ENCODE measurements around the gene SLC12A6. TPM values are rescaled to one million over a fixed set of nuclear protein-coding genes. Genes with fewer than 3 reads are reported as not detected.
A peak's percentile ranks its signal among the peaks of the same experiment; 100 is the strongest.

The SLC12A6 gene
- total and polyA plus RNA-seq, 2 of the 13 experiments (the other 11 are each of a cell fraction or from before 2014, with no cell fraction given) = 15.2 to 30.1 TPM

GRCh38 chr15:34209421-34210282 is 127.9 kb downstream of the SLC12A6 start, which contains the start of gene KATNBL1 (continued):
- no peak; the same call in none of the 2 replicates for TF ChIP-seq ZSCAN21 (CRISPR knock-in tag; IDR thresholded peaks at IDR 0.05; ENCODE audit: borderline replicate concordance)
- no peak for TF ChIP-seq SAFB2 (CRISPR knock-in tag; IDR thresholded peaks at IDR 0.05; ENCODE audit: borderline replicate concordance, low read depth)
- TF ChIP-seq ZNF414 (CRISPR knock-in tag; IDR thresholded peaks at IDR 0.05) = peak; percentile 48; the same call in 1 of the 2 replicates
- peak; percentile 37; the same call in 1 of the 2 replicates for TF ChIP-seq KDM5A (IDR thresholded peaks at IDR 0.05; ENCODE audit: borderline replicate concordance, low read length)
- no peak for TF ChIP-seq ZNF564 (CRISPR knock-in tag; IDR thresholded peaks at IDR 0.05)
- TF ChIP-seq HNRNPH1 (optimal IDR thresholded peaks at IDR 0.05; ENCODE audit: low read depth, low read length) = no peak
- TF ChIP-seq, protein P1, sequence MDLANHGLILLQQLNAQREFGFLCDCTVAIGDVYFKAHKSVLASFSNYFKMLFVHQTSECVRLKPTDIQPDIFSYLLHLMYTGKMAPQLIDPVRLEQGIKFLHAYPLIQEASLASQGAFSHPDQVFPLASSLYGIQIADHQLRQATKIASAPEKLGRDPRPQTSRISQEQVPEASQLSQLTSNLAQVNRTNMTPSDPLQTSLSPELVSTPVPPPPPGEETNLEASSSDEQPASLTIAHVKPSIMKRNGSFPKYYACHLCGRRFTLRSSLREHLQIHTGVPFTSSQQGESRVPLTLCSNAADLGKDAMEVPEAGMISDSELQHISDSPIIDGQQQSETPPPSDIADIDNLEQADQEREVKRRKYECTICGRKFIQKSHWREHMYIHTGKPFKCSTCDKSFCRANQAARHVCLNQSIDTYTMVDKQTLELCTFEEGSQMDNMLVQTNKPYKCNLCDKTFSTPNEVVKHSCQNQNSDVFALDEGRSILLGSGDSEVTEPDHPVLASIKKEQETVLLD (CRISPR knock-in tag; IDR thresholded peaks at IDR 0.05; ENCODE audit: low read depth) = no peak
- TF ChIP-seq PRDM10 (CRISPR knock-in tag; IDR thresholded peaks at IDR 0.05; ENCODE audit: low read depth) = no peak; the same call in 1 of the 2 replicates
- TF ChIP-seq HIC2 (CRISPR knock-in tag; IDR thresholded peaks at IDR 0.05; ENCODE audit: low read depth) = no peak
- peak; percentile 75 for TF ChIP-seq MED13 (CRISPR knock-in tag; IDR thresholded peaks at IDR 0.05)
- no peak for TF ChIP-seq SIN3A (IDR thresholded peaks at IDR 0.05; ENCODE audit: borderline replicate concordance, low read depth, low read length)
- TF ChIP-seq, protein P2, sequence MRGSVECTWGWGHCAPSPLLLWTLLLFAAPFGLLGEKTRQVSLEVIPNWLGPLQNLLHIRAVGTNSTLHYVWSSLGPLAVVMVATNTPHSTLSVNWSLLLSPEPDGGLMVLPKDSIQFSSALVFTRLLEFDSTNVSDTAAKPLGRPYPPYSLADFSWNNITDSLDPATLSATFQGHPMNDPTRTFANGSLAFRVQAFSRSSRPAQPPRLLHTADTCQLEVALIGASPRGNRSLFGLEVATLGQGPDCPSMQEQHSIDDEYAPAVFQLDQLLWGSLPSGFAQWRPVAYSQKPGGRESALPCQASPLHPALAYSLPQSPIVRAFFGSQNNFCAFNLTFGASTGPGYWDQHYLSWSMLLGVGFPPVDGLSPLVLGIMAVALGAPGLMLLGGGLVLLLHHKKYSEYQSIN (CRISPR knock-in tag; IDR thresholded peaks at IDR 0.05; ENCODE audit: borderline replicate concordance) = no peak
- peak; percentile 80 for TF ChIP-seq ZNF232 (CRISPR knock-in tag; IDR thresholded peaks at IDR 0.05; ENCODE audit: borderline replicate concordance)
- TF ChIP-seq, protein P3, sequence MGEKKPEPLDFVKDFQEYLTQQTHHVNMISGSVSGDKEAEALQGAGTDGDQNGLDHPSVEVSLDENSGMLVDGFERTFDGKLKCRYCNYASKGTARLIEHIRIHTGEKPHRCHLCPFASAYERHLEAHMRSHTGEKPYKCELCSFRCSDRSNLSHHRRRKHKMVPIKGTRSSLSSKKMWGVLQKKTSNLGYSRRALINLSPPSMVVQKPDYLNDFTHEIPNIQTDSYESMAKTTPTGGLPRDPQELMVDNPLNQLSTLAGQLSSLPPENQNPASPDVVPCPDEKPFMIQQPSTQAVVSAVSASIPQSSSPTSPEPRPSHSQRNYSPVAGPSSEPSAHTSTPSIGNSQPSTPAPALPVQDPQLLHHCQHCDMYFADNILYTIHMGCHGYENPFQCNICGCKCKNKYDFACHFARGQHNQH (CRISPR knock-in tag; IDR thresholded peaks at IDR 0.05) = peak; percentile 83

Measured in HepG2 (cell line).